Measurements from ENCODE around the gene SPANXN2.
"Not testable (repeated sequence)": the region's sequence is repeated elsewhere in the genome, so short reads cannot be mapped to it uniquely, and the experiment has no call there.

SPANXN2 gene

GRCh38 chrX:143720652-143721051, at the start of gene SPANXN2:
Gene SPANXN2, minus strand, starts transcription at chrX:143720752. Its CDS starts 84 bp downstream, at chrX:143720668.
- DNase-seq = not testable (repeated sequence)

- no peak for DNase-seq
Measured at GRCh38 chrX:143768976-143769375, 48.4 kb upstream of the SPANXN2 start.

GRCh38 chrX:143767789-143768188, 47.2 kb upstream of the SPANXN2 start:
- DNase-seq = not testable (repeated sequence)

GRCh38 chrX:143757887-143758286, 37.3 kb upstream of the SPANXN2 start:
- no peak for DNase-seq

GRCh38 chrX:143757375-143757774, 36.8 kb upstream of the SPANXN2 start:
- no peak for DNase-seq

- no peak for DNase-seq
Measured at GRCh38 chrX:143754183-143754582, 33.6 kb upstream of the SPANXN2 start.

- no peak for DNase-seq
Measured at GRCh38 chrX:143733866-143734265, 13.3 kb upstream of the SPANXN2 start.

- DNase-seq = no peak
Measured at GRCh38 chrX:143726296-143726695, 5.7 kb upstream of the SPANXN2 start.

GRCh38 chrX:143701460-143701859, 19.1 kb downstream of the SPANXN2 start:
- DNase-seq = no peak

GRCh38 chrX:143694885-143695284, 25.7 kb downstream of the SPANXN2 start:
- DNase-seq = no peak

- no peak for DNase-seq
Measured at GRCh38 chrX:143683486-143683885, 37.1 kb downstream of the SPANXN2 start.

GRCh38 chrX:143674926-143675325, 45.6 kb downstream of the SPANXN2 start:
- DNase-seq = no peak

GRCh38 chrX:143669395-143669794, 51.2 kb downstream of the SPANXN2 start:
- no peak for DNase-seq

GRCh38 chrX:143664302-143664701, 56.2 kb downstream of the SPANXN2 start:
- no peak for DNase-seq

- DNase-seq = no peak
Measured at GRCh38 chrX:143663755-143664154, 56.8 kb downstream of the SPANXN2 start.
